ENCODE measurements around the gene NR2C2.

NR2C2 gene

DNA sequence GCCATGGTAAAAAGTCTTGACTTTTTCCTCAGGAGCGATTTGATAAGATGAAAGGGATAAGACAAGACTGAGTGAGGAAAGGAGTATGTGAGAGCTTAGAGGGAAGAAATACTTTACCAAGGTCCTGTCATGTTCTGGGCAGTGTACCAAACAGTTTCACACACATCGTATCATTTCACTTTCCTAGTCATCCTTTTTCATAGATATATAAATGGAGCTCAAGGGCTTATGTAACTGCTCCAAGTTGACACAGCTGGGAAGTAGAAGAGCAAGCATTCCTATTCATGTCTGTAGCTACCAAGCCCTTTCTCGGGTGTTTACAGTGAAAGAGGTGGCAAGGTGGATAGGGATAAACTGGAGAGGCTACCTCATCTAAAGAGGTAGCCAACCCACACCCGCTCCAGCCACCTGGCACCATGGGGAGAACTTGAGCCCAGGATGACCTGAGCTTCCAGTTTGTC is 60.3 kb downstream of the NR2C2 start:
- FAIRE-seq (no peak), DNase-seq (ENCODE audit: insufficient read length, low spot score) (no peak)
- TF ChIP-seq POLR2A (IDR thresholded peaks at IDR 0.05; ENCODE audit: low read depth, low read length) = no peak

DNA sequence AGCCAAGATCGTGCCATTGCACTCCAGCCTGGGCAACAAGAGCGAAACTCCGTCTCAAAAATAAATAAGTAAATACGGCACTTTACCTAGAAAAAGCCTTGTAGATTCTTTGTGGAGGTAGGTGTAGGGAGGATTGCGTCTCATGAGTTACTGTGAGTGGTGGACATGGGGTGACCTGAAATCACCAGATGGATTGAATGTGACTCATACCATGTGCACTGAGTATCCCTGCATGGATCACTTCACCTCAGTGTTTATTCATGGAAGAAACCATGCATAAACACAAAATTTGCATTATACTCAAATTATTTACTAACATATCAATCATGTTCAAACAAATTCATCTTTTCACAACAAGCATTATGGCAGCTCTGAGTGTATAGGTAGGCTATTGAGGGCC is 61.8 kb downstream of the NR2C2 start:
- no peak for TF ChIP-seq POLR2A (IDR thresholded peaks at IDR 0.05; ENCODE audit: low read depth, low read length)
- FAIRE-seq (no peak), DNase-seq (ENCODE audit: insufficient read length, low spot score) (no peak)

DNA sequence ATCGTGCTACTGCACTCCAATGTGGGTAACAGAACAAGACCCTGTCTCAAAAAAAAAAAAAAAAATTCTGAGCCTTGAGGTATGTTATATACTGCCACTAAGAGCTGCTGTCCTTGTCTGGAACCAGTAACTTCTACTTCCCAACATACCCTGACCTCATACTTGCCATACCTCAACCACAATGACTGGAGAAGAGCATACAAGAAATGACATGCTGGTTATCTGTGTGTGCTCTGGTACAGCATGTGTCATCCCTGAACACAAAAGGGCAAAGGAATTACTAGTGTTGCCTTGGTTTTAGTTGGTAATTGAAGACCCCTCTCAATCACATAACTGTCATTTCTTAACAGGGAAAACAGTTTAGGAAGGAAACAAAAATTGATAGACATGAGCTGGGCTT is 63.3 kb downstream of the NR2C2 start:
- TF ChIP-seq POLR2A (IDR thresholded peaks at IDR 0.05; ENCODE audit: low read depth, low read length) = no peak
- DNase-seq (ENCODE audit: insufficient read length, low spot score) (no peak), FAIRE-seq (no peak)

- FAIRE-seq (no peak), DNase-seq (ENCODE audit: insufficient read length, low spot score) (no peak)
- TF ChIP-seq POLR2A (IDR thresholded peaks at IDR 0.05; ENCODE audit: low read depth, low read length) = no peak
Observed at GRCh38 chr3:15011174-15011573, 63.8 kb downstream of the NR2C2 start.

DNA sequence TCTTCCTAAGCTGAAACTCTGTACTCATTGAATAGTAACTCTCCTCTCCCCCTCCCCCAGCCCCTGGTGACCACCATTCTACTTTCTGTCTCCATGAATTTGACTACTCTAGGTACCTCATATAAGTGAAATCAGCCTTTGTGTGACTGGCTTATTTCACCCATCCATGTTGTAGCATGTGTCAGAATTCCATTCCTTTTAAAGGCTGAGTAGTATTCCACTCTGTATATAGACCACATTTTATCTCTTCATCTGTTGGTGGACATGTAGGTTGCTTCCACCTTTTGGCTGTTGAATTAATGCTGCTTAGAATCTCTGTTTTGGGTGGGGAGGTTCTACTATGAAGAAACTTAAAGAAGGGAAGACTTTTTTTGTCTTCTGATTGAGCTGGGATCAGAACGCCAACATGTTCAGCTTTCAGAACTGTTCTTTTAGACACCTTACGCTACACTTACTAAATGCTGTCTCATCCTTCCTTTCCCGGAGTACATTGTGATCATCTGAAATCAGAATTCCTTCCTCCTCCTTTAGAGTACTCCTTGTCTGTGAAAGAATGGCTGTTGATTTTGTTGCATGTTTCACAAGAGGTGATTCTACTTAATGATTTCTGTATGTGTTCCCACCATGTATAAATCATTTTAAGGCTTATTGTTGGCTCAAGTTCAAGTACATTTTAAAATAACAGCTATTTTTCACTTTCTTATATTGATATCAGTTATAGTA is 67.4 kb downstream of the NR2C2 start:
- no peak for TF ChIP-seq POLR2A (IDR thresholded peaks at IDR 0.05; ENCODE audit: low read depth, low read length)
- FAIRE-seq = no peak
- DNase-seq (ENCODE audit: insufficient read length, low spot score) = no peak

GRCh38 chr3:15015456-15015855 is 68.1 kb downstream of the NR2C2 start:
- DNase-seq (ENCODE audit: insufficient read length, low spot score) (no peak), FAIRE-seq (no peak)

DNA sequence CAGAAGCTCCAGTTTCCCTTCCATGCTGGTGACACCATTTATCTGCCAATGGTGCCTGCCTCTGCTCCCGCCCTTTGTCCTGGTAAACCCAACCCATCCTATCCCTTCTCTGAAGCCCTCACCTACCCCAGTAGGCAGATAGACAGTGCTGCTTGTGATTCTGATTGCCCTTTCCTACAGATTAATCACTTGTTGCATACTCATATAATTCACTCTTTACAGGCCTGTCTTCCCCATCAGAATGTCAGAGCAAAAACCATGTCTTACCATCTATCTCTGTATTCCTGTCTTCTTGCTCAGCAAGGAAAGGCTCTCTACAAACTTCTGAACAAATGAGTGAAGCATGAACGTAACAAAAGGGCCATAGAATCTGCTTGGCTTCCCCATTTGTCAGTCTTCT is 69.8 kb downstream of the NR2C2 start:
- no peak for TF ChIP-seq POLR2A (IDR thresholded peaks at IDR 0.05; ENCODE audit: low read depth, low read length)
- FAIRE-seq = no peak
- no peak for DNase-seq (ENCODE audit: insufficient read length, low spot score)

More at GRCh38 chr3:15015456-15015855, 68.1 kb downstream of the NR2C2 start:
- no peak for TF ChIP-seq POLR2A (IDR thresholded peaks at IDR 0.05; ENCODE audit: low read depth, low read length)

DNA sequence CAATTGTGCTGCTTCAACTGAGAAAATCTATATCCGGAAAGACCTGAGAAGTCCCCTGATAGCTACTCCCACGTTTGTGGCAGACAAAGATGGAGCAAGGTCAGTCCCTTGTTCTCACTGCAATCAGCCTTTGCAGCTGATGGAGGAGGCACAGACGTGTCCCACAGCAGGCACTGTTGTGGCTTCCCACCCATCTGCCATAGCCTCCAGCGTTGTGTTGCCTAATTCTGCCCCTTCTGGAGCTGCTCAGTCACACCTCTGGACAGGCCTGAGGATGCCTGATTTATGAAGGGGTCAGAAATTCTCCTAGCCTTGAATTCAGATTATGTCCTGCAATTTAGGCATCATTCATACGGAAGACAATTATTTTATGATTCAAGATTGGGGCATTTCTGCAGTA is 75.9 kb downstream of the NR2C2 start:
- FAIRE-seq (no peak), DNase-seq (ENCODE audit: insufficient read length, low spot score) (no peak)
- no peak for TF ChIP-seq POLR2A (IDR thresholded peaks at IDR 0.05; ENCODE audit: low read depth, low read length)

- TF ChIP-seq POLR2A (IDR thresholded peaks at IDR 0.05; ENCODE audit: low read depth, low read length) = no peak
- DNase-seq (ENCODE audit: insufficient read length, low spot score) = no peak
- FAIRE-seq = no peak
Observed at GRCh38 chr3:15023719-15024118, 76.3 kb downstream of the NR2C2 start.

DNA sequence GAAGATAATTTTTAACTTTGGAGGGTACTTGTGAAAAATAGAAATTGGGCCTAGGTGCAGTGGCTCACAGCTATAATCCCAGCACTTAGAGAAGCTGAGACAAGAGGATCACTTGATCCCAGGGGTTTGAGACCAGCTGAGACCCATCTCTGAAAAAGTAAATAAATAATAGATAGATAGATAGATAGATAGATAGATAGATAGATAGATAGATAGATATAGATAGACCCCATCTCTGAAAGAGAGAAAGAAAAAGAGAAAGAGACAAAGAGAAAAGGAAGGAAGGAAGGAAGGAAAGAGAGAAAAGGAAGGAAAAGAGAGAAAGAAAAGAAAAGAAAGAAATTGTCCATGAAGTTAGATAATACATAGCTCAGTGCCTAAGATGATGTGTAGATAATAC is 82.2 kb downstream of the NR2C2 start:
- DNase-seq (ENCODE audit: insufficient read length, low spot score) (no peak), FAIRE-seq (no peak)
- no peak for TF ChIP-seq POLR2A (IDR thresholded peaks at IDR 0.05; ENCODE audit: low read depth, low read length)

- no peak for TF ChIP-seq POLR2A (IDR thresholded peaks at IDR 0.05; ENCODE audit: low read depth, low read length)
- no peak for FAIRE-seq
- DNase-seq (ENCODE audit: insufficient read length, low spot score) = no peak
Observed at GRCh38 chr3:15032650-15033049, 85.3 kb downstream of the NR2C2 start.

- TF ChIP-seq POLR2A (IDR thresholded peaks at IDR 0.05; ENCODE audit: low read depth, low read length) = no peak
- DNase-seq (ENCODE audit: insufficient read length, low spot score) (no peak), FAIRE-seq (no peak)
Observed at GRCh38 chr3:15033103-15033502, 85.7 kb downstream of the NR2C2 start.

DNA sequence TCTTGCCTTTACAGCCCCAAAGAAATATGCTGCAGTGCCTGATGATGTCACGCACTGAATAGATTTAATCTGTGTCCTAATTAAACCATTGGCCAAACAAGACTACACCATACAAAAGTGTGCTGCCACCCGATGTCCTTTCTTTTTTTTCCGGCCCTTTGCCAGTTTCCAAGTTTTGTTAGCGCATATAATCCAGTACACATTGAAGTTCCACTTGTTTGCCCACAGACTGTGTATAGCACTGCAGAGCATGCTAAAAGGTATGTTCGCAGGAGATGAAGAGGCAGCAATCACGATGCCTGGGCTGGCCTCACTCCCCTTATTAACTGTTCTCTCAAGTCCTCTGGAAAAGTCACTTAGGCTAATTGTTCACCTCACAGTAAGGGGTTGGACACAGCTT is 90.9 kb downstream of the NR2C2 start:
- DNase-seq (ENCODE audit: insufficient read length, low spot score) = no peak
- FAIRE-seq = no peak
- no peak for TF ChIP-seq POLR2A (IDR thresholded peaks at IDR 0.05; ENCODE audit: low read depth, low read length)

- no peak for TF ChIP-seq POLR2A (IDR thresholded peaks at IDR 0.05; ENCODE audit: low read depth, low read length)
- no peak for FAIRE-seq
Observed at GRCh38 chr3:15040844-15041243, 93.5 kb downstream of the NR2C2 start.

GRCh38 chr3:15041950-15042349 is 94.6 kb downstream of the NR2C2 start:
- TF ChIP-seq POLR2A (IDR thresholded peaks at IDR 0.05; ENCODE audit: low read depth, low read length) = no peak
- DNase-seq (ENCODE audit: insufficient read length, low spot score) (no peak), FAIRE-seq (no peak)

More at GRCh38 chr3:15040844-15041243, 93.5 kb downstream of the NR2C2 start:
- no peak for DNase-seq (ENCODE audit: insufficient read length, low spot score)

Measured in H54 (cell line).